HS-5 (cell line): ENCODE results near the gene LRIT2.

Experiments
- DNase-seq: peaks from one replicate; pipeline ENCODE4 v3.0.0-alpha.2; 2012; ENCODE audit warnings: low read depth

Gene LRIT2

DNA sequence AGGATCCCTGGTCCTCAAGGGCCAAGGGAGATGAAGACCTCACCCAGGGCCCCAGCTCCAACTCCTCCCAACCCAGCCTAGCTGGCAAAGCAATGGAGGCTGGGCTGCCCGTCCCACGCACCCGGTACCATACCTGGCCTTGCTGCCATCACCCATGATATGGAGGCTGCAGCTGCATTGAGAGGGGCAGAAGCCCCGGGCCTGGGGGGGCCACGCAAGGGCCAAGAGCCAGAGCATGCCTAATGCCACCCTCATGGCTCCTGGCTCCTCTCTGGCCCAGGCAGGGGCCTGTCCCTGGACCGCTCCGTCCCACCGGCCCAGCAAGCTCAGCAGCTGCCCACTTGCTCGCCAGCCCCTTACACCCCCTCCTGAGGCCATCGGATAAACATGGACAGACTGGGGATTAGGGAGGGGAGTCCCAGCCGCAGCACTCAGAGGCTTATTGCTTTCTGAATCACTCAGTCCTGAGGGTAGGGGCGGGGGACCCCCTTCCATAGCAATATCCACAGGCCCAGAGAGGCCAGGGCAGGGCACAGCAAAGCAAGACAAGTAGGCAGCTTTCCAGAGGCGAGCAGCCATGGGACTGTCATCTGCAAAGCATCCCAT lies 15.9 kb upstream of the LRIT2 start, which contains the start of gene LRIT1:
TSS of gene LRIT1 (minus strand) at position 362 of the 606 bp plus-strand sequence. CDS start at position 255, 107 bp downstream.
- DNase-seq = no peak

GRCh38 chr10:84238909-84239308 lies 13.6 kb upstream of the LRIT2 start:
- no peak for DNase-seq

- no peak for DNase-seq
These were observed 12.1 kb upstream of the LRIT2 start for GRCh38 chr10:84237199-84238051.

- no peak for DNase-seq
These were observed 11.5 kb upstream of the LRIT2 start for GRCh38 chr10:84236807-84237198.

- DNase-seq = no peak
These were observed 9.8 kb upstream of the LRIT2 start for GRCh38 chr10:84235096-84235495.

DNA sequence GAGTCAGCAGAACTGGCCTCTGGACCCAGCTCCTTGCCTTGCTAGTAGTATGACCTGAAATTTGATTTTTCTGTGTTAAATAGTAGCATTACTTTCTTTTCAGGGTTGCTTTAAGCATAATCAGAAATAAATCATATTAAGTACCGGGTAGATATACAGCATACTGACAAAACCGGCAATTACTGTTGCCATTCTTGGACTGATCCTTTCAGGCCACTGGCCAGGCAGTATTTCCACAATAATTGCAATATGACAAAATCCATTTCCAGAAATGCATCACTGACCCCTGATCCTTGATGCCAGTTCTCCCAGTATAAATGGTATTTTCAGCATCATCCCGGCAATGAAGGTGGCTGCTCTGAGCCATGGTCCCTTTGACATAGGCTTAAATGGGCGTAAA lies 9.1 kb upstream of the LRIT2 start:
- no peak for DNase-seq

- no peak for DNase-seq
These were observed 8.6 kb upstream of the LRIT2 start for GRCh38 chr10:84233940-84234339.

GRCh38 chr10:84232376-84232775 lies 7.0 kb upstream of the LRIT2 start:
- no peak for DNase-seq

DNA sequence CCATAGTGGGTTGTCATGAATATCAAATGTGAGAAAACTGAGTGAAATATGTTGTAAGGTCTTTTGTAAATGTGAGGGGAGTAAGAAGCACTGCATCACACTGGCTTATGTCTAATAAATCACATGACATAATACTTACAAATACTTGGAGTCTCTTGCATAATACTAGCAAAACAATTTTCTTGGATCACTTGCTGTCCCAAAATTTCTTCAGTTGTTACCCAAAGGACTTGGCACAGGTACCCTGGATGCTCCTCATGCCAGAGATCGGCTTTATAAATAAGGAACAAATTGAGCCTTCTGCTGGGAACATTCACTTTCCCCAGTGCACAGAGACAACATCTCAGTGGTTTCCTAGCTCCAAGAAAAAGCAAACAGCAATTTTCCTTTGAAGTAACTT lies 5.0 kb upstream of the LRIT2 start:
- no peak for DNase-seq

DNA sequence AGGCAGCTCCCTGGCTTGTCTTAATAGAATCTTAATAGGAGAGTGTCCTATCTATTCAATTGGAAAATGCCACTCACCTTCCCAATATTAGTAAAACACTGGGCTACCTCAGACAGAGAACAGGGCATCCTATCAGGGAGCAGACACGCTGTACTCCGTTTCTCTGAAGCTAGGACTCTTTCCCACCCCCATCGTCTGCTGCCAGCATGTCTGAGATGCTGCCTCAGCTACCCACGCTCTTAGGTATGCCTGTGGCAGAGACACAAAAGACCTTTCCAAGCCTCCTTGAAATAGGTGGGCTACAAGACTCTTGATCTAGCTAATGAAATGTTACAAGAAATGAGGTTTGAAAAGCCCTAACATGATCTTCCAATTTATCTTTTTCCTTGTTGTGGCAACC lies 2.5 kb upstream of the LRIT2 start:
- no peak for DNase-seq

DNA sequence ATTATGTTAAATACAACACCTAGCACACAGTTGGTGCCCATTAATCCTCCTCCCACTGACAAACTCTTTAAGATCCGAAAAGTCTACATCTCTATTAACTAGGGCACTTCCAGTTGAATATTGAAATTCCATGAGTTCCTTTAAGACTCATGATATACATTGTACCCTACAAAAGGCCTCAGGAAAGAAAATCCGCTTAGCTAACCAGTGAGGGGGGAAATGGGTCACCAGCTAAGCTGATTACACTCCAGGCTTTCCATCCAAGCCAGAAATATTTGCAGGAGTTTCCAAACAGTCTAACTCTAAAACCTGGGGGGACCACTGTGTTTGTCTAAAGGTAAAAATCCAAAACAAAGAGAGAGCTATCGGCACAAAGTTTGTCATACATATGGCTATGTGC lies 1.3 kb upstream of the LRIT2 start:
- DNase-seq = no peak

- DNase-seq = no peak
These were observed 824 bp downstream of the LRIT2 start for GRCh38 chr10:84224411-84225028.

GRCh38 chr10:84221916-84222315 lies 3.4 kb downstream of the LRIT2 start:
- DNase-seq = no peak

DNA sequence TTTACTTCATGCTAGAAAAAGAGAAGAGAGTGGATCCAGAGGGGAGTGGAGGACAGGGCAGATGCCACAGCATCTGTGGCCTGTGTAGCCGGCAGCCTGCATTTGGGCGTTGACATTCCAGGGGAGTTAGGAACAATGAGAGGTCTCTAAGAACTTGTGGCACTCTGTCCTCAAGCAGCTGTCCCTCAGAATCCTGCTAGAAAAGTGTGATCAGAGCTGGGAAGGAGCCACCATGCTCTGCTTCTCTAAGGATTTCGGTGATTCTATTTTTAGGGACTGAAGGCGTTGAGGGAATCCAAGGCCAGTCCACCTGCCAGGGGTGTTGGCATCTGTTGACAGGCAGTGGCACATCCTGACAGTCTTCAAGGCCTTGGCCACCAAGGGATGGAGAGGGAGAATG lies 7.6 kb downstream of the LRIT2 start:
- no peak for DNase-seq

- no peak for DNase-seq
These were observed 8.5 kb downstream of the LRIT2 start for GRCh38 chr10:84216834-84217233.

GRCh38 chr10:84214612-84215235 lies 10.6 kb downstream of the LRIT2 start:
- DNase-seq = no peak

DNA sequence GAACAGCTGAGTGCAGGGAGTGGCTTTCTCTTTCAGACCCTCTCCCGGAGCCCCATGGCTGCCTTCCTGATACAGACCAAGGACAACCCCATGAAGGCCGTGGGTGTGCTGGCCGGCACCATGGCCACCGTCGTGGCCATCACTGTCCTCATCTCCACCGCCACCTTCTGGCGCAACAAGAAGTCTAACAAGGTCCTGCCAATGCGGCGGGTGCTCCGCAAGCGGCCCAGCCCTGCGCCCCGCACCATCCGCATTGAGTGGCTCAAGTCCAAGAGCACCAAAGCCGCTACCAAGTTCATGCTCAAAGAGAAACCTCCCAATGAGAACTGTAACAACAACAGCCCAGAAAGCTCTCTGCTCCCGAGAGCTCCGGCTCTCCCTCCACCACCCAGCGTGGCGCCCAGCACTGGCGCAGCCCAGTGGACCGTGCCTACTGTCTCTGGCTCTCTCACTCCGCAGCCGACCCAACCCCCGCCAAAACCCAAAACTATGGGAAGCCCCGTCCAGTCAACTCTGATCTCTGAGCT lies 11.2 kb downstream of the LRIT2 start:
- no peak for DNase-seq

DNA sequence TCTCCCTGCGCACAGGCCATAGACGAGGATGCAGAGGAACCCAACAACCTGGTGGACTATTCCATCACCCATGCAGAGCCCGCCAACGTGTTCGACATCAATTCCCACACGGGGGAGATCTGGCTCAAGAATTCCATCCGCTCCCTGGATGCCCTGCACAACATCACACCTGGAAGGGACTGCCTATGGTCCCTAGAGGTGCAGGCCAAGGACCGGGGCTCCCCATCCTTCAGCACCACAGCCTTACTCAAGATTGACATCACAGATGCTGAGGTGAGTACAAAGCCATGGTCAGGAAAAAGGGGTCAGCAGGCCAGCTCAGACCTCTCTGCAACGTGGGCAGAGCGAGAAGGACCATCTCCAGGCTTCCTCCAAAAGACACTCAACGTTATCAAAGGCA lies 12.3 kb downstream of the LRIT2 start:
- no peak for DNase-seq

DNA sequence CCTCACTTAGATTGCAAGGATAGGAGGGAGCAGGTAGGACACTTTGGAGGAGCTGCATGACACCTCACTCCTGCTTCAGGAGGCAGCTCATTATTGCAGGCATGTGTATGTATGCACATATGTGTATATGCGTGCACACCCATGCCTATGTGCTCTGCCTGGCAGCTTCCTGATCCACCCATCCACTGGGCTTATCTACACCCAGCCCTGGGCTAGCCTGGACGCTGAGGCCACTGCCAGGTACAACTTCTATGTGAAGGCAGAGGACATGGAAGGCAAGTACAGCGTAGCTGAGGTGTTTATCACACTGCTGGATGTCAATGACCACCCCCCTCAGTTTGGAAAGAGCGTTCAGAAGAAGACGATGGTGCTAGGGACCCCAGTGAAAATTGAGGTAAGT lies 13.3 kb downstream of the LRIT2 start:
- no peak for DNase-seq

GRCh38 chr10:84211566-84211965 lies 13.8 kb downstream of the LRIT2 start:
- no peak for DNase-seq

DNA sequence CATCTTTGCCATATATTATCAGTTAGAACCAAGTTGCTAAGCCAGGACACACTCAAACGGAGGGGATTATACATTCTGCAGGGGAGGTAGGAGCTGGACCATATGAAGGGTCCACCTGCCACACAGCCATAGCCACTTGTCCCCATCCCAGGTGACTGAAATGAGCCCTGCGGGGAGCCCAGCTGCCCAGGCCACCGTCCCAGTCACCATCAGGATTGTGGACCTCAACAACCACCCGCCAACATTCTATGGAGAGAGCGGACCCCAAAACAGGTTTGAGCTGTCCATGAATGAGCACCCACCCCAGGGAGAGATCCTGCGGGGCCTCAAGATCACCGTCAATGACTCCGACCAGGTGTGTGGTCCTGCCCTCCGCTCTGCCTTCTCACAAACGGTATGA lies 17.3 kb downstream of the LRIT2 start:
- DNase-seq = no peak

DNA sequence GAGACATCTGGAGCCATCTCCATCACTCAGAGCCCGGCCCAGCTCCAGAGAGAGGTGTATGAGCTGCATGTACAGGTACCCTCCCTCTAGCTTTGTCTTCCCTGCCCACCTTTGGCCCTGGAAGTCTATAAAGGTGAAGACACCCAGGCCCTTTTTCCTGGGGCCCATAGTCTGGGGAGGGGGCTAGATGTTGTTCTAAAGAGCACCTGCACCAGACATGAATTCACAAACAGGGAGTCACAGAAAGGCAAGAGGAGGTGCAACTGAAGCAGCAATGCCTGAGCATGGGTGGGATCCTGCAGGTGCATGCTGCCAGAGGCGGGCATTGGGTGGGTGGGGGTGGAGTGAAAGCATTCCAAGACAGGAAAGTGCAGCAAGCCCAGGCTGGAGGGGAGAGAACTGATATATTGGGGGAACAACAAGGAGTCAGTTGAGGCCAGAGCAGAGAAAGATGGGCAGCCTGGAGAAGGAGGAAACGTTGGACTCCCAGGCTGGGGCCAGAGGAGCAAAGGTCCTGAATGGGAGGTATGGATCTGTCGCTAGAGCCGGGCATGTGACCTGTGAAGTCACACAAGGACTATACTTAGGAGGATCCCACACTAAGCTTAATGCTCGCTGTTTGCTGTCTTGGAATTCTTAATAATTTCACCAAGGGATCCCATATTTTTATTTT lies 19.4 kb downstream of the LRIT2 start:
- no peak for DNase-seq
